ENCODE results near the gene TPRG1. TPM values are rescaled to one million over a fixed set of nuclear protein-coding genes. Genes with fewer than 3 reads are reported as not detected.

The TPRG1 gene
- total and polyA plus RNA-seq, 2 of the 4 experiments (the other 2 are of a cell fraction): 0.17 TPM; not detected in 1

GRCh38 chr3:189184566-189184965 is 12.8 kb downstream of the TPRG1 start:
- TF ChIP-seq MXI1 (IDR thresholded peaks at IDR 0.05; ENCODE audit: borderline replicate concordance, low read depth, low read length) (no peak), BHLHE40 (IDR thresholded peaks at IDR 0.05; ENCODE audit: low read depth, low read length) (no peak), POLR2A (IDR thresholded peaks at IDR 0.05; ENCODE audit: low read depth, low read length) (no peak), CEBPB (IDR thresholded peaks at IDR 0.05; ENCODE audit: low read depth, low read length) (no peak), CHD1 (IDR thresholded peaks at IDR 0.05; ENCODE audit: low read depth, low read length) (no peak), MAFK (IDR thresholded peaks at IDR 0.05; ENCODE audit: low read depth, low read length) (no peak), USF2 (IDR thresholded peaks at IDR 0.05; ENCODE audit: low read depth, low read length) (no peak), FOS (IDR thresholded peaks at IDR 0.05; ENCODE audit: low read depth, low read length) (no peak), RAD21 (IDR thresholded peaks at IDR 0.05; ENCODE audit: low read length) (no peak), MAZ (IDR thresholded peaks at IDR 0.05; ENCODE audit: borderline replicate concordance, low read depth, low read length) (no peak), NFE2L2 (IDR thresholded peaks at IDR 0.05; ENCODE audit: low read depth, low read length) (no peak), CTCF (conservative IDR thresholded peaks at IDR 0.05; ENCODE audit: low read depth, low read length) (no peak), RFX5 (IDR thresholded peaks at IDR 0.05; ENCODE audit: low read depth, low read length) (no peak), ELK1 (IDR thresholded peaks at IDR 0.05; ENCODE audit: borderline replicate concordance, low read depth, low read length) (no peak), RCOR1 (IDR thresholded peaks at IDR 0.05; ENCODE audit: insufficient replicate concordance, low read length) (no peak)
- Histone ChIP-seq H2BK120ac (ENCODE audit: low read depth, low read length) (no peak overlapping the region), H2BK5ac (ENCODE audit: low read depth, low read length, poor library complexity, severe bottlenecking) (no peak overlapping the region), H3K4me1 (ENCODE audit: control insufficient read depth, insufficient read depth, low read length) (no peaks in the 10 kb centered on the region), H3K18ac (ENCODE audit: low read depth, low read length) (no peak overlapping the region), H3K9me3 (ENCODE audit: control insufficient read depth, insufficient read depth, low read length) (no peaks in the 10 kb centered on the region), H2BK20ac (ENCODE audit: low read depth, low read length) (no peak overlapping the region), H2AK9ac (replicated peaks; ENCODE audit: low read depth, low read length, poor library complexity) (no peak overlapping the region), H2BK15ac (ENCODE audit: low read depth, low read length) (no peak overlapping the region), H3K9me1 (ENCODE audit: insufficient read depth, low read length) (no peaks in the 10 kb centered on the region), H4K8ac (ENCODE audit: low read depth in 2 of 2, low read length in 2 of 2) (no peak overlapping the region), H3K23ac (ENCODE audit: low read depth, low read length) (no peak overlapping the region), H3K27ac (ENCODE audit: insufficient read depth, low read length) (no peak overlapping the region), H3K36me3 (ENCODE audit: control insufficient read depth, insufficient read depth, low read length) (no peaks in the 10 kb centered on the region), H3K9ac (ENCODE audit: low read depth, low read length) (no peak overlapping the region), H3K4me2 (ENCODE audit: low read depth, low read length) (no peak overlapping the region), H4K91ac (ENCODE audit: insufficient read depth, low read depth, low read length) (no peak overlapping the region), H2AK5ac (ENCODE audit: low read depth, low read length) (no peak overlapping the region), H4K5ac (ENCODE audit: low read depth, low read length) (no peak overlapping the region), H4K20me1 (ENCODE audit: insufficient read depth, low read length) (no peaks in the 10 kb centered on the region), H3K14ac (replicated peaks; ENCODE audit: low read depth, low read length) (no peak overlapping the region), H3K27me3 (ENCODE audit: control insufficient read depth, insufficient read depth, low read length) (no peaks in the 10 kb centered on the region), H3K4ac (ENCODE audit: low read depth, low read length) (no peak overlapping the region), H3K79me1 (ENCODE audit: low read depth in 1 of 2, low read length in 2 of 2) (no peaks in the 10 kb centered on the region), H3K56ac (ENCODE audit: extremely low read depth, insufficient read depth, low read length) (no peak overlapping the region), H3K4me3 (ENCODE audit: insufficient read depth, low read depth, low read length) (no peak overlapping the region), H2AFZ (replicated peaks; ENCODE audit: low read length, poor library complexity) (no peak overlapping the region)
- intact Hi-C loops (cut with micrococcal nuclease) (no loop called here), dilution Hi-C loops (cut with HindIII; ENCODE audit: low sequenced_read_pairs, unreplicated experiment) (no loop called here), in situ Hi-C loops (cut with MboI; ENCODE audit: low sequenced_read_pairs) (no loop called here)
- ATAC-seq (ENCODE audit: low read depth): no peak
- WGBS, 2 experiments (ENCODE audit: extremely low coverage in 2 of 2, insufficient read length in 1 of 2): 94% methylated on average over 3 of the region's 7 CpGs; no CpG with 5 or more reads in 1 of the 2 experiments
- BruUV-seq (replicated peaks): no TSS peak
- ChIA-PET CTCF (interaction anchor here (0.6 kb wide), 1 partner anchor 10 kb away, joined by 3 read pairs; no protein-coding TSS in a partner anchor), POLR2A (ENCODE audit: unreplicated experiment) (interaction anchor here (0.6 kb wide), 1 partner anchor 82 kb away, joined by 3 read pairs; no protein-coding TSS in a partner anchor)
- no peak for DNase-seq
